ENCODE data around the gene SRBD1.

The SRBD1 gene

GRCh38 chr2:45418532-45418931 lies 192.5 kb downstream of the SRBD1 start:
- no peak for DNase-seq (ENCODE audit: low read depth in 3 of 3)

- no peak for DNase-seq (ENCODE audit: low read depth in 3 of 3)
Measured at GRCh38 chr2:45415534-45416123, 195.4 kb downstream of the SRBD1 start.

- DNase-seq (ENCODE audit: low read depth in 3 of 3), result no peak
Measured at GRCh38 chr2:45412754-45413379, 198.2 kb downstream of the SRBD1 start.

- DNase-seq (ENCODE audit: low read depth in 3 of 3), result no peak
Measured at GRCh38 chr2:45409677-45410076, 201.4 kb downstream of the SRBD1 start.

GRCh38 chr2:45406621-45407020 lies 204.4 kb downstream of the SRBD1 start:
- no peak for DNase-seq (ENCODE audit: low read depth in 3 of 3)

GRCh38 chr2:45404807-45405297 lies 206.2 kb downstream of the SRBD1 start:
- no peak for DNase-seq (ENCODE audit: low read depth in 3 of 3)

- no peak for DNase-seq (ENCODE audit: low read depth in 3 of 3)
Measured at GRCh38 chr2:45403036-45403435, 208.0 kb downstream of the SRBD1 start.

- DNase-seq (ENCODE audit: low read depth in 3 of 3), result no peak
Measured at GRCh38 chr2:45401431-45401922, 209.6 kb downstream of the SRBD1 start.

GRCh38 chr2:45399040-45399784 lies 211.9 kb downstream of the SRBD1 start:
- no peak for DNase-seq (ENCODE audit: low read depth in 3 of 3)

- DNase-seq (ENCODE audit: low read depth in 3 of 3), result no peak
Measured at GRCh38 chr2:45397292-45397691, 213.8 kb downstream of the SRBD1 start.

GRCh38 chr2:45396671-45397070 lies 214.4 kb downstream of the SRBD1 start:
- DNase-seq (ENCODE audit: low read depth in 3 of 3), result no peak

GRCh38 chr2:45394842-45395241 lies 216.2 kb downstream of the SRBD1 start:
- no peak for DNase-seq (ENCODE audit: low read depth in 3 of 3)

- no peak for DNase-seq (ENCODE audit: low read depth in 3 of 3)
Measured at GRCh38 chr2:45394216-45394615, 216.9 kb downstream of the SRBD1 start.

- no peak for DNase-seq (ENCODE audit: low read depth in 3 of 3)
Measured at GRCh38 chr2:45391866-45392265, 219.2 kb downstream of the SRBD1 start.

GRCh38 chr2:45390861-45391260 lies 220.2 kb downstream of the SRBD1 start:
- DNase-seq (ENCODE audit: low read depth in 3 of 3), result no peak

- no peak for DNase-seq (ENCODE audit: low read depth in 3 of 3)
Measured at GRCh38 chr2:45390441-45390840, 220.6 kb downstream of the SRBD1 start.

GRCh38 chr2:45388541-45389100 lies 222.4 kb downstream of the SRBD1 start:
- no peak for DNase-seq (ENCODE audit: low read depth in 3 of 3)

GRCh38 chr2:45382744-45383143 lies 228.3 kb downstream of the SRBD1 start:
- no peak for DNase-seq (ENCODE audit: low read depth in 3 of 3)

- no peak for DNase-seq (ENCODE audit: low read depth in 3 of 3)
Measured at GRCh38 chr2:45380131-45380836, 230.8 kb downstream of the SRBD1 start.

- DNase-seq (ENCODE audit: low read depth in 3 of 3), result no peak
Measured at GRCh38 chr2:45379399-45380087, 231.5 kb downstream of the SRBD1 start.

- no peak for DNase-seq (ENCODE audit: low read depth in 3 of 3)
Measured at GRCh38 chr2:45373534-45373933, 237.5 kb downstream of the SRBD1 start.
